GM21526 (cell line): ENCODE measurements around the gene GALNT10.
A peak's percentile ranks its signal among the peaks of the same experiment; 100 is the strongest.

Experiments used
- ATAC-seq: cut with Tn5 transposase; IDR thresholded peaks from one replicate; pipeline ENCODE4 v1.9.1; 2021; ENCODE audit warnings: moderate library complexity; ENCODE audit not compliant: unreplicated experiment, low FRiP score

The GALNT10 gene

DNA sequence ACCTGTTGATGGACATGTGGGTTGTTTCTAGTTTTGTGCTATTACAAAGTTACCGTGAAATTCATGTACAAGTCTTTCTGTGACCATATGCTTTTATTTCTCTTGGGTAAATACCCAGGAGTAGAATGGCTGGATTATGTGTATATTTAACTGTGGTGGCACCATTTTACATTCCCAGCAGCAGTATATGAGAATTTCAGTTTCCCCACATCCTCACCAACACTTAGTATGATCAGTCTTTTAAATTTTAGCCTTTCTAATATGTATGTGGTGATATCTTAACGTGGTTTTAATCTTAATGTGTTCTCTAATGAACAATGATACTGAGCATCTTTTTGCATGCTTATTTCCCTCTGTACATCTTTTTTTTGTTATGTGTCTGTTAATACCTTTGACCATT, 36.6 kb downstream of the GALNT10 start:
- ATAC-seq, result no peak

DNA sequence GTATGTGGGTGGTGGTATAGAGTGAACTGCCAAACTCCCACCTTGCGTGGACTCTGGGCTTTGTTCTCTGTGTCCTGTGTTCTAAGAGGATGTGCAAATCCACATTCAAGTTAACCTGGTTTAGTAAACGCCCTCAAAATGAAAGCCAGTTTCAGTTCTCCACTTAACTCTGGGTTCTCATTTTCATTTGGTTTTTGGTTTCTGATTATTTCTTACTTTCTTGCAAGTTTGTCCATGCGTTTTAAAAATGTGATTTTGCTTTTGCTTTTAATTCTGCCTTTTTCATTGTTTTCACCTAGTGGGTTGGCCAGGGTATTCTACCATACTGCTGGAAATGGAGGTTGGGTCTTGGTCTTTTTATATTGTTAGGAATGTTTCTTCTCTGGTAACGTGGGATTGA, 38.2 kb downstream of the GALNT10 start:
- ATAC-seq, result peak; percentile 90

DNA sequence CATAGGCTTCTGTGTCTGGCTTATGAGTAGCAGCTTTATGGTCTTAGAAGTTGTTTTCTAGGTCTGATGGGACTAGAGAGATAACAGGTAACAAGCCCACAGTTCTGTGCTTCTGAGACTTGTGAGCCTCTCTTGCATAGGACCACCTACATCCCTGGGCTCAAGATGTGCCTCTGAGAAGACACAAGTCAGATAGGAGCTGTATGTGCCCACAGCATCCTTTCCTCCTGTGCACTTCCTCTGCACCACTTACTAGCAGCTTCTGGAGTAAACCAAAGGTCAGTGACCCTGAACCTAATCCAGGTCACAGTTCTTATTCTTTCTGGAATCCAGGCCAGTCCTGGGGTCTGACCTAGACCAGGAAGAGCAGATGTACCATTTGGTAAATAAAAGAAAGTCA, 40.0 kb downstream of the GALNT10 start:
- no peak for ATAC-seq

DNA sequence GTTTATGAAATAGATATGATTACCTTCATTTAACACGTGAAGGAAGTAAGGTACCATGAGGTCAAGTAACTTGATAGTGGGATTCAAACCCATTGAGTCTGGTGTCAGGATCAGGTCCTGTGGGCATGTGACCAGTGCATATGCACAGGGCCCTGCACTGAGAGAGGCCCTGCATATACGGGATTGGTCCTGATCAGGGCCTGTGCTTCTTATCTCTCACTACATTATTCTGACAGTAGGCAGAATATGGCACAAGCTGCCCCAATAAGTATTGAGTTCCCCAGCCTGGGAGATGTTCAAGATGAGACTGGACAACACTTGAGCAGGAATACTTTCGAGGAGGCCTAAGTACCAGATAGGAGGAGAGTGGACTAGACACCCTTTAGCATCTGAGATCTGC, 44.0 kb downstream of the GALNT10 start:
- ATAC-seq, result no peak

DNA sequence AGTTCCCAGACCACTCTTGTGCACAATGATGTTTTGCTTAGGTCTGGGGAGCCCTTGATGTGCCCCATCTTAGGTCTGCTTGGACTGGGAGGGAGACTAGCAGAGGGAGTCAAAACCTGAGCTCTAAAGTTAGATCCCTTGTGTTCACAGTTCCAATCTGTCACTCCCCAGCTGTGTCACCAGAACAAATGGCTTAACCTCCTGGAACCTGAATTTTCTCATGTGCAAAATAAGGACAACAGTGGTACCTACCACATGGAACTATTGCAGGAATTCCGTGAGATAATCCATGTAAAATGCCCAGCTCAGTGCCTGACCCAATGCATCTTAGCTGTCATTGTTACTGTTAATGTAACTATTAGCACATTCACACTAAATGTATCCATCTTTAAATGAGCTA, 45.5 kb downstream of the GALNT10 start:
- no peak for ATAC-seq

DNA sequence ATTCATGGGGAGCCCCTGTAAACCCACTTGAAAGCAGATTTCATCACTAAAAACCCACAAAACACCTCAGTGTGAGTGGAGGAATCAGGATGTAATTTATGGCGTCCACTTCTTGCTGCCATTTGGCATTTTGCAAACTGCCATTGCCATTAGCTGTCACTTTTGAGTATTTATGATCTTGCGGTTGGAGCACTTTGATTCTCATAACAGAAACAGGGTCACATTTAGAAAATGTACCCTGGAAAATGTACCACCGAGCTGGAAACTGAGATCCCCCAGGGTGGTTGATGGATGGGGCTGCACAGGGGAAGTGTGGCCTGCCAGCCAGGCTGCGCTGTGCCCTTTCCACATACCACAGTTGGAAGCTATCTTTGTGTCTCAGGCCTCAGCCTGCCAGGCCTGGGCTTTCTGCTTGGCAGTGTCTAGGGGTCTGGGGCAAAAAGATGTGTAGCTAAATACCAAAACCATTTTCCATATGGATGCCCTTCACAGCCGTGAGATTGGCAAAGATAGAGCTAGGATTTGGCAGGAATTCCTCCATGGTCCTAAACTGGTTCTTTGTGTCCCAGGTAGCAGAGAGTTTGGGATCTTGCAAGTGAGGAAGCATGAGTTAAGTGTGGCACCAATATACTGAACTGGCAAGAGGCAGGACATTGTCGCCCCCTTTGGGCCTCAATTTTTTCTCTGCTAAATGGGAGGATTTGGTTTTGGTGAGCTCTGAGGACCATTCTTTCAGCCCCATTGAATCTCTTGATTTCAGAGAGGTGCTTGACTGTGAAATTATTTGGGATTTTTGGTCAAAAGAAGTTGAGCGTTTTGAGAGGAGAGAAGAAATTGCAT, 46.2 kb downstream of the GALNT10 start:
- no peak for ATAC-seq

DNA sequence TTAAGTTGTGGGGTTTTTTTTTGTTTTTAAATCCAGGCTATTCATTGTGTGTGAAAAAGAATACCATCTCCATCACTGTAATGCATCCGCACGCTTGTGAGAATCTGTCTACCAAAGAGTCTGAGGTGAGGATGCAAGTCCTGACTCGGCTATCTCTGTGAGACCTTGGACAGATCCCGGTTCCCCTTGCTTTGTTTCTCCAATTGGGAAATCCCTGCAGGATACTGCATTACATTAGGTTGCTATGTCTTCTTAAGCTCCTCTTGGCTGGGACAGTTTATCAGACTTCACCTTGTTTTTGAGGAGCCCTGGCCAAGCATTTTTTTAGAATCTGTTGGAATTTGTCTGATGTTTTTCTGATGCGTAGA, 46.8 kb downstream of the GALNT10 start:
- no peak for ATAC-seq

DNA sequence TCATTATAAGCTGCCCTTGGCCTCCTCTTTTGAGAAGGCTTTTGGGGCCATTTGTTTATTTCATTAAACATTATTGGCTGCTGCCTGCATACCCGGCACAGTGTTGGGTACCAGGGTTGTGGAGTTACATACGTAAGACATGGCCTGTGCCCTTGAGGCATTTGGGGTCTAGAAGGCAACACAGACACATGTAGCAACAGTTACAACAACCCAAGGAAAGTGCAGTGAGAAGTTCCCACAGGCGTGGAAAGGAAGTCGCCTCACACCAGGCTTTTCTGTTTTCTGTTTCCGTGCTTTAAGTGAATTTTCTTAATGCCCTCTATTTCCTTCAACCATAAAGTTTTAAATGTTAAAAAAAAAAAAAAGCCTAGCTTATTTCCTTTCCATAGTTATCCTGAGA, 47.4 kb downstream of the GALNT10 start:
- no peak for ATAC-seq

DNA sequence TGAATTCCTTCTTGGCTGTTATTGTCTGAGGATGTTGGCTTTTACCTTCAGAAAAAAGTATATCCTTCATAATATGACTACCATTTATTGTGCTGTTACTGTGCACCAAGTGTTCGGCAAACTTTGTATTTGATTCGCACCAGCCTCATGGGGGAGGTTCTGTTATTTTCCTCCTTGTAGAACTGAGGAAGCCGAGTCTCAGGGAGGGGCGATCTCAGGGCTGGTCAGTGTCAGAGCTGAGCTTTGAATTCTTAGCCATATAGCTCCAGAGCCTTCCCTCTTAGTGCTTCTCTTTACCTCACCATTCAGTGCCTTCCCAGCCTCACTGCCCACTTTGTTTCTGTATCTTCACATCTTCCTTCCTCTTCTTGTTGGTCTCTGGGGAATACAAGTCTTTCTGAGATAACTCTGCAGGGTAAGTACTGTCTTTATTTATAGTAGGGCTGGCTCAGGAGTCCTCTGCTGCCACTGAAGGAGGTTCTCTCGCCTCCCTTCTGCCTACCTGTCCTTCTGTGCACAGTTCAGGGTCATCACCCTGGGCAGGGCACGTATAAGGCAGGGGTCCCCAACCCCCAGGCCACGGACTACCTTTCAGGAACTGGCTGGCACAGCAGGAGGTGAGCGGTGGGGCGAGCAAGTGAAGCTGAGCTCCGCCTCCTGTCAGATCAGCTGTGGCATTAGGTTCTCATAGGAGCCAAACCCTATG, 48.4 kb downstream of the GALNT10 start:
- ATAC-seq, result peak; percentile 45

DNA sequence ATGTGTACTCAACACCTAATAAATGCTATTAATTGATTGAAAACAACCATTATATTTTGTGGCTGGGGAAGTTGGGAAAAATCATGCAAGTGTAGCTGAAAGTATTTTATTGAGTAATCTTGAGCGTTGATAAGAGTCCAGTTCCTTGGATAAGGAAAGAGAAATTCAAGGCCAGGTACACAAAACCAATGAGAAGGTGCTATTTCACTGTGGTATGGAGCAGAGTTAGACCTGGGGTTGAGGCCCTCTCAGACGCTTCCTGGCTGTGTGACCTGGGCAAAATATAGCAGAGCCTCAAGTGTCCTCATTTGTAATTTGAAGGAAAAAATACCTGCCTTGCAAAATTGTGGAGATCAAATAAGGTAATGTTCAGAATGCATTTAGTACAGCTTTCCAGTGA, 50.1 kb downstream of the GALNT10 start:
- ATAC-seq, result no peak

DNA sequence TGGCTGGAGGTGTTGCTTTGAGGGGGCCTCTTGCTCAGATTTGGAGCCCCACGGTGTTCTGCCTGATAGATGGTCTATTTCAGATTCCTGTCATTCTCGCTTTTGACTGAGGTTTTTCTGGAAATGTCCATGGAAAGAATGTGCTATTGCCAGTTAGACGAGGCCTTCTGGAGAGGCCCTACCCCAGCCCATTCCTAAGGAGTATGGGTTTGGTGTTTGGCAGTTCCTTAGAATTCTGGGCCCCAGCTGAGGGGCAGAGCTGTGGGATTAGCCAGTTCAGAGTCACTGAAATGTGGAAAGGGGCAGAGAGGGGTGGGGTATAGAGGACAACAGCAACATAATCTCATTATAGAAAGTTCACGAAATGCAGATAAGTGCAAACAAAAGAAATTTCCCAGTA, 50.5 kb downstream of the GALNT10 start:
- no peak for ATAC-seq

DNA sequence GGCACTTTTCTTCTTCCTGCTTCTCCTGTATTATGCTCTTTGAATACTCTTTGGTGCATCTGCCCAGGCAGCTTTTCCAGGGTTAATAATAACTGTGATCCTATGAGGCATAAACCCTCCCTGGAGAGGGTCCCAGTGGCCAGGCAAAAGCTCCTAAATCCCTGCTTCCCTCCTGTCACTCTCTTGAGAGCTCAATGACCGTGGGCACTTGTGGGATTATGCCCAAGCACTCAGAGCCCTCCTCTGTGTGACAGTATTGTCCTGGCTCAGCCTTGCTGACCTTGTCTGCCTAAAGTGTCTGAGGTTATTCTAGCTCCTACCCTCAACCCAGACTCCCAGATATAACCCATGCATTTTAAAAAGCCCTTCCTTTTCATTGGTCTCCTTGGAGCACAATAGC, 51.9 kb downstream of the GALNT10 start:
- no peak for ATAC-seq

DNA sequence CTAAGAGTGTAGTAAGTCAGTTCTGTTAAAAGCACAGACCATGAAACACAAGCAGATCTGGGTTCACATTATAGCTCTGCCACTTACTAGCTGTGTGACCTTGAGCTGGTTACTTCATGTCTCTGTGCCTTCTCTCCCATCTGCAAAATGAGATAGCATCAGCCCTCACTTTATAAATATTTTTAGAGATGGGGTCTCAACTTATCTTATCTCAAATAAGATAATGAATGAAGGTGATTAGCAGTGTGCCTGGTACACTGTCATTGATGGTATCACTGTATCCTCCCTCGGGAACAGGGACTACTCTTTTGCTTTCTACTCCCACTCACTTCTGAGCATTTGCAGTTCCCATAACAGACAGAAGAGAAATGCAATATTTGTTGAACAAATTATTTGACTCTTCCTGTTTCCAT, 52.4 kb downstream of the GALNT10 start:
- ATAC-seq, result peak; percentile 66

DNA sequence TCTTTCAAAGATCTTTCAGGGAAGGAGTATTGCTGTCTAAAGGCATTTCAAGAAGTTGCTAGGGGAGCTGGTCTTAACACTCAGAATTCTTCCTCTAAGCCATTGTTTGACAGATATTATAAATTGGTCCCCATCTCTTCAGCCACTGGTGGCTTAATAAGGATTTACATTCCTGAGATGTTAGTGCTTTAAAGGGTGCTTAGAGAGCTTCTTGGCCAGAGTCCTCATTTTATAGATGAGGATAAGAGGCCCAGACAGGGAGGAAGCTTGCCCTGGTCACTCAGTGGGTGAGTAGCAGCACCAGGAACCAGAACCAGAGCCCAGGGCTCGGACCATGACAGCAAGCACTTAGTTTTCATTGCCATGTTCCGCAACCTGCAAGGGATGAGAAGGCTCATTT, 53.2 kb downstream of the GALNT10 start:
- no peak for ATAC-seq

DNA sequence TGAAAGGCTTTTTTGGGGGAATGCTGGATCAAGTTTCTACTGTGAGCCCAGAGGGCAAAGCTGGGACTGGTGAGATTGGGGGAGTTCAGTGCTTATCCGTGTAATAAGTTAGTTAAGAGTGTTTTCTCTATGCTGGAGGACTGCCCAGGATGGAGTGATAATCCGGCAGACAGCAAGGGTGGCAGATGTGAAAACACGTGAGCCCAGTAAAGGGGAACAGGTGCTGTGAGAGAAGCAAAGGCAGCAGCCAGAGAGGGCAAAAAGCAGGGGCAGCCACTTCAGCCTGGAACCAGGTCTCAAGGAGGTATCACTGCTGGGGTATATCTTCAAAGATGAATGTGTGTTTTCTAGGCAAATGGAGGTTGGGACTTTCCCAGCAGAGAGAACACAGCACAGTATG, 53.9 kb downstream of the GALNT10 start:
- ATAC-seq, result no peak

DNA sequence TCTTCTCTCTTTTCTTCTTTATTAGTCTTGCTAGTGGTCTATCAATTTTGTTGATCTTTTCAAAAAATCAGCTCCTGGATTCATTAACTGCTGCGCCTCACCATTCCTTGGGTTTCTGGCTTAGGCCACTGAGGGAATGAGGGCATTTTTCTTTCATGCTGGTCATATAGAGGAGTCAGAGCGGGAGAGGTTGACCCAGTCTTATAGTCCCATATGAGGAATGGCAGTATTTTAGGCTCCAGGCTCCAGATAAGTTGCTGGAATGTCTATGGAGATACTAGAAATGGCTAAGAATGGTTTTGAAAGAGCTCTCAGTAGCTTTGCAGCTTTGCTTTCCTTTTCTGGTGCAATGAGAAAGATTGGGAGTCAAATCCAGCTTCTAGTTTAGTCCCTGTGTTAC, 58.2 kb downstream of the GALNT10 start:
- no peak for ATAC-seq

DNA sequence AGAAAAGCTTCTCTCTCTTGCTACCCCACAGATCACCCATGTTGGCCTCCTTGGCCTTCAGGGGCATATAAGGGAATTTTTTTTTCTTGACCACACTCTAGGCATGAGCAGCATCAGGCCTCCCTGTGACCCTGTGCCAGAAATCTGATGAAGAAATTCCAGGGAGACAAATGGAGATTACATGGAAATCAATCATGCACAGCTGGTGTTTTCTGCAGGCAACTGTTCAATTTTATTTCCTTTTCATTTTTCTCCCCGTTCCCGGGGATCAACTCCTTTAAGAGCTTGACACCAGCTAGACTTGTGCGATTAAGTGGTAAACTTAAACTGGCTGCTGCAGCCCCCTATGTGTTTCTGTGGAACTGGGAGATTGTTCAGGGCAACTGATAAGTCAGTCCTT, 59.3 kb downstream of the GALNT10 start:
- ATAC-seq, result no peak

DNA sequence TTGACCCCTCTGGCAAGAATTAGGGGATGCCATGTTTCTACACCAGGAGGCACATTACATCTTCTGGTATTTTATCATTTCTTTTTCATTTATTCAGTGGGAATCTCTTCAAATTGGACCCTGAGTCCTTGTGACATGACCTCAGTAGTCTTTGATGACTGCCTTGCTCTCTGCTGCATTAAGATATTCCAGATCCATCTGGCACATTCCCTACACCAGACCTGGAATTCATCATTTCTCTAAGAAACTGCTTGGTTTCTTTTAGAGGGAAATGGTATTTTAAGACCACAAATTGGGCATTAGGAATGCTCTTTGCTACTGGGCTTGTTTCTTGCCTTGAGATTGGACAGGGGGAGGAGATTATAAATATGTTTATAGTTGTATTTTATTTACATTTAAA, 61.0 kb downstream of the GALNT10 start:
- ATAC-seq, result no peak

DNA sequence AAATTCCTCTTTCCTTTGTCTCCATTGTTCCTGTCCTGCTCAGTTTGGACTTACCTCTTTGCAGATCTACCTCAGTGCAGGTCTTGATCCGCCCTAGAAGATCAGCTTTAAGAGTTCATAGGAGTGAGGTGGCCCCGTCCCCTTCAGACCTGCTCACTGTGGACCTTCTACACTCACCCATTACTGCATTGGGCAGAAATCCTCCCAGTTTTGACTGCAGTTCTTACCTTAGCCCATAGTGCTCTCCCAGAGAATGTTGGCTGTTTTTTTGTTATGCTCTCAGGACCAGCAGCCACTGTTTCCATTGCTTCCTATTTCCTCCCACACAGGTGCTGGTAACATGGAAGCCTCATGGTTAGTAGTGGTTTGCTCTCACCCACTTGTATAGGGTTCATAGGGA, 63.3 kb downstream of the GALNT10 start:
- no peak for ATAC-seq

DNA sequence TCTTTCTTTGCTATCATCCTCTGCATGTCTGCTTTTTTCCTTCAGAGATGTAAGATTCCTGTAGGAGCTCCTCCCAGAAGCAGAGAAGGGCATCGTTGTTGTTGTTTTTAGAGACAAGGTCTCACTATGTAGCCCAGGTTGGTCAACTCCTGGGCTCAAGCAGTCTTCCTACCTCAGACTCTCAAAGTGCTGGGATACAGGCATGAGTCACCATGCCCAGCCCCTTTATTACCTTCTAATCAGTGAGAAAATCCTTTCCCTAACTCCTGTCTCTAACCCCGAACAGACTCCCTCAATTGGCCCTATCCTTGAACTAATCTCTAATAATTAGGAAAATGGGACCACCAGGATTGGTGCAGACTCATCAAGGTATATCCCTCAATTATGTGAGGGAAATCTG, 64.4 kb downstream of the GALNT10 start:
- ATAC-seq, result no peak

DNA sequence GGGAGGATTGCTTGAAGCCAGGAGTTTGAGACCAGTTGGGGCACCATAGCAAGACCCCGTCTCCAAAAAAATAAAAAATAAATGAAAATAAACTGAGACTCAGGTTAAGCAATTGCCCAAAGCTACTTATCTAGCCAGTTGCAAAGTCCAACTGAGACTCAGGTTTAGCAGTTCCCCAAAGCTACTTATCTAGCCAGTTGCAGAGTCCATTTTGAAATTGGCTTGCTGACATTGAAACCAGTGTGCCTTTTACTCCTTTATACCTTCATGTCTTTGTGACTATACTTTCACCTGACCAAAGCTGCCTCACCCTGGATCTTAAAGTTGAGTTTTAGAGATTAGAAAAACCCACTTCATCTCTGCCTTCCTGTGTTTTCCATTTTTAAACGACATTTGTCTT, 66.5 kb downstream of the GALNT10 start:
- no peak for ATAC-seq

DNA sequence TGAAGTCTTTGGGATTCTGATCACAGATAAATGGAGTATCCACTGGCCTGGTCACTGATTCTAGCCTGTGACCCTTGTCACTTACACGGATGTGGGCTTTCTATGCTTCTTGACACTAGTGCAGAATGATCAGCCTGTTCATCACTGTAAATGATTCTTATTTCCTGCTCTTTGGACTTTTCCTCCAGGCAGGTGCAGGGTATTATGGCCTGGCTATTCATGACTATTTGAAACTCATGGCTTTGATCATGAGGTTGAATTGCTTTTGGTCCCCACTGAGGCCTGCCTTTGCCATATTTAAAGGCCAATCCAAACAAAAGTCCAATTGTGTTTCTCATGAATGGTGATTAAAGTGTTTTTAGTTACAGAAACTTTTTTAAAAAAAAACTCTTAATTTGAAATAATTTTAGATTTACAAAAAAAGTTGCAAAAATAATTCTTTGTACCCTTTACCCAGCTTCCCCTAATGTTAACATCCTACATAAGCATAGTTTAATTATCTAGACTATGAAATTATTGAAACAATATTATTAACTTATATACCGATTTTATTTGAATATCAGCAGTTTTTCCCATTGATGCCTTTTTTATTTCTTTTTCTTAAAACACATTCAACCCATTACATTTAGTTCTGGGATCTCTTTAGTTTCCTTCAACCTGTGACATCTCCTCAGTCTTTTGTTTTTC, 68.1 kb downstream of the GALNT10 start:
- ATAC-seq, result no peak
